Stimulated activated CD4-positive, alpha-beta T cell treated with anti-CD3 and anti-CD28 coated beads, Interleukin-1b, Interleukin-23, amount 100 ng/mL, for 1 hour (primary cell): ENCODE data around the gene SPAG17.

Experiments
- DNase-seq, 2 donors: peaks; one replicate each; pipeline ENCODE4 v3.0.0-alpha.2; 2020; ENCODE audit warnings: low read depth in 2 of 2

The SPAG17 gene

DNA sequence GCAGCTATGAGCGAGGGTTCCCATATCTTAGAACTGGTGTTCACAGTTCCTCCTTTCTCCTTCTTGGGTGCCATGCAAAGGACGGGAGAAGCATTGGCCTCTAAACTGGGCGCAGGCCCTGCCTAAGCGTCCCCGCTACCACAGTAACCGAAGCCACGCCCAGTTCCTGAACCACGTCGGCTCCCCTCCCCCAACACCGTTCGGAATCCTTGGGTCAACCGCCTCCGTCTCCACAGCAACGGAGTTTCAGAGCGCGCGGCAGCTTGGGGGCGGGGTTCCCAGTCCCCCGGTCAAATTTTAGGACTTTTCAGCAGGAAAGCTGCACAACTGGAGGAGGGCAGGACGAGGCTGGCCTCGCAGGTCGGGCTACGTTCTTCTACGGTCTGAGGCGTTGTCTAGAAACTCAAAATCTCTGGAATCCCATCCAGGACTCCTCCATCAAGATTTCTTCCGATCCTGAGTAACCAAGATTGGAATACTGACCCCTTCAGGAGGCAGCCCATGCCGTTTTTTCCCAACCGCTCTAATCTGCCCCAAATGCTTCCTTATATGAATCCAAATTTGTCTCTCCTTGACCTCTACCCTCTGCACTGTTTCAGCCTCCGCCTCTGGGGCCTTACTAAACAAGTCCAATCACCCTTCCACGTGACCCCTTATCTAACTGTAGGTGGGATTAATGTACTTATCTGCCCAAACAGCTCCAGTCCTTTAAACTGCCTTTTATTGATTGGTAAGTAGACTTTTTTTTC lies at the start of gene SPAG17:
Gene SPAG17, minus strand, starts transcription at position 145 of the 749 bp plus-strand sequence. Its CDS starts 71 bp downstream, at position 74.
- no peak for DNase-seq

GRCh38 chr1:118225471-118225870 lies 40.4 kb upstream of the SPAG17 start:
- no peak for DNase-seq

DNA sequence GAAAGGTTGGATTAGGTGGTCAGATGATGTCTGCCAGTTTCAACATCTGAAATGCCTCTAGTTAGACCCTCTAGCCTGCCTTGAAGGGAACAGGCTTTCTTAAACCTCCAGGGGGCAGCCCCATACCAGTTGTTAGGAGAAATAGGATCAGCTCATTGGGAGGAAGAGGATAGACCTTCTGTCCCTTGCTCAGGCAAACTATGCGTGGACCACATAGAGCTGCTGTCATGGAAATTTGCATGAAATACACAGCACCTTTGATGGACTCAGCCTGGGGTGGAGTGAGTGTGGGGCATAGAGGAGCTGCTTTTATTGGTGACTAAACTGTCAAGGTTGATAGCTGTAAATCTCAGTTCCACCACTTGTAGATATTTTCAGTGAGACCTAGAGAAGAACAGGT lies 38.4 kb upstream of the SPAG17 start:
- DNase-seq: no peak

DNA sequence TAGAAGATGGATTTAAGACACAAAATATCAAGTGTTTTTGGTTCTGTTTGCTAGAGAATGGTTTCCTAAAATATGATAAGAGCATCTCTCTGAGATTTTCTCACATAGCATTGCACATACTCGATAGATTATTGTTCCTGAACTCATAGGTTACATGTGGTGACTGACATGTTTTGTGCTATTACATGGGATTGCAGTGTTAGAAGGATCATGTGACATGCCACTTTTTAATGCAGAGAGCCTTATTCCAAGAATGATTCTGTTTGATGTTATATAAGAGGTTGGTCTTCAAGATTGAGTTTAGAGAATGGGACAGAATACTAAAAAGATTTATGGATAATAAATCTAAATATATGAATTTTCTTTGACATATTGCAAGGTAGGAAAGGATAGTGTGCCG lies 34.4 kb upstream of the SPAG17 start:
- DNase-seq: no peak

DNA sequence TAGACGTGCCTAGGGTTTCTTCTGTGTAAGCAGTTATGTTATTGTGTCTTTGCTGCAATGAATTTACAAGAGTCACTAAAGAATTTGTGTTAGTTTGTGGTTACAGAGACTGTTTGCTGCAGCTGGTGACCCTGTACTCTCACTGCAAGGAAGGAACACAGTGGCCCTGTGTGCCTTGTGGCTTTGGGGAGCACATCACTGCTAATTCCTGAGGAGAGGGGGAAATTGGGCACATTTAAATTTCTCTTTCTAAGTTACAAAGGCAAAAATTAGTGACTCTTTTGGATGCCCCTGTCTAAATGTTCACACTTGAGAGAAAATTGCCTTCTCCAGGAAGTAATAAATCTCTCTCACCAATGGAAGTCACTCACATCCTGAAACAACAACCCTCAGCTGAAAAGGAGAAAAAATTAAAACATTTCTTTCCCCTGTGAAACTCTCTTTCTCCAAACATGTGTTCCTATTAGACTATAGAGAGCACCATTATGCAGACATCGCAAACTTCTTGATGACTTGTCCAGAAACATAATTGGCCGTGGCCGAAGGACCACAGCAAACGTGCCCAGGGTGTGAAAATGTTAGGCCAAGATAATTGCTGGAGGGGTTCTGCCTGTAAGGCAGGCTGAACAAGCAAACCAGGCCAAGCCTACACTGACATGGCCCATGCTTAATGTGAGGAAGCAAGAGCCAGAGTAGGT lies 32.3 kb upstream of the SPAG17 start:
- DNase-seq: no peak

- DNase-seq: no peak
Observed at GRCh38 chr1:118214866-118215265, 29.8 kb upstream of the SPAG17 start.

DNA sequence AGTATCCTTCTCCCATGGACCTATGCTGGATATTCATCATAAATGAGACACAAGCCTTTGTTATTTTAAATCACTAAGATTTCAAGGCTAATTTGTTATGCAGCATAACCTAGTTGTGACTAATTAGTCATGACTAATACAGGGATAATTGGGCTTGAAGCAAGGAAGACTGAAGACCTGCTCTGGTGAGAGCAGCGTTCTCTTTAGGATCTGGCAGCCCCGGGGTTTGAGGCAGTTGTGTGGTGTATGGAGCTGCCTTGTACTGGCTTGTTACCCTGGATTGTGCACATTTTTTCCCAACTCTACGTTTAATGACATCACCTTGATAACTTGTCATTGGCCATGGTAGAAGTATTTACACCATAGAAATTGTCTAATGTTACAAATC lies 25.7 kb upstream of the SPAG17 start:
- no peak for DNase-seq

DNA sequence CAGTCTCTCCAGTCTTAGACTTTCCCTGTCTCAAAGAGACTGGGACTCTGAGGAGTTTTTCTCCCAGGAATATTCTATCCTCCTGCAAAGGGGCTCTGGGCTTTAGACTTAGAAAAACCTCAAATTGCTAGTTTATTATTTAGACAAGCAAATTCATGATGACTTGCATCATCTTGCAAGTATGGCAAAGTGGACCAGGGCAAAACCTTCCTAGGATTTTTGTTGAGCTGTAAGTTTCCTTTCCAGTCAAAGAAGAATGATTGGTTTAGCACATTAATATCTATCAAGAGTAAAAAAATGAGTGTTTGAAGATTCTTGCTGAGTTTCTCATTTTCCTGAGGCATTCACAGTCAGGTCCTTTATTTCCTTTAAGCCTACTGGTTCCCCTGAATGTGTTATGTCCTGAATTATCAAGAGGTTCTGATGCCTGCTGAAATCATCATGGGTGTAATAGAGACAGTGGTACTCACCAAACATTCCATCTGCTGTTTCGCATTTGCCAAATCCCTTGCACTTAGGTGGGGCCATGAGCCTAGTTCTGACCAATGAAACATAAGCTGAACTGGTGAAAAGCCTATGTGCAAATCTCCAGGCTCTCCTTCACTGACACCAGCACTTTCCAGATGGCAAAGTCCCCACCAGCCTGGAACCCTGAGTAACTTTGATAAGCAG lies 25.2 kb upstream of the SPAG17 start:
- DNase-seq: no peak

DNA sequence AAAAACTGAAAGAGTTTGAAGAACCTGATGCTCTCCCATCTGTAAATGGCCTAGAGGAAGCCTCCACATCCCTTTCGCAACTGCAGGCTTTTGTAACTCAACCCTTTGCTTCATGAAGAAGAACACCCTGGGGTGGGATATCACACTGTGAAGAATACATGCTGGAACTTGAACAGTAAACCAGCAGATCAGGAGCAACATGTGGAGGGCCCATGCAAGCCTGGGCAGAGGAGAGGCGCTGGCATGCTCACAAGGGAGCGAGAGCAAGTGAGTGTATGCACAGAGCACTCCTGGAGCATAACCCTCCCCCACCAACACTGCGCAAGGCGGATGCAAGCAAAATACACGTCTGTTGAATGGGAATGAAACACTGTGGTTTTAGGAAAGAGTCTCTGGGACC lies 24.6 kb upstream of the SPAG17 start:
- no peak for DNase-seq

DNA sequence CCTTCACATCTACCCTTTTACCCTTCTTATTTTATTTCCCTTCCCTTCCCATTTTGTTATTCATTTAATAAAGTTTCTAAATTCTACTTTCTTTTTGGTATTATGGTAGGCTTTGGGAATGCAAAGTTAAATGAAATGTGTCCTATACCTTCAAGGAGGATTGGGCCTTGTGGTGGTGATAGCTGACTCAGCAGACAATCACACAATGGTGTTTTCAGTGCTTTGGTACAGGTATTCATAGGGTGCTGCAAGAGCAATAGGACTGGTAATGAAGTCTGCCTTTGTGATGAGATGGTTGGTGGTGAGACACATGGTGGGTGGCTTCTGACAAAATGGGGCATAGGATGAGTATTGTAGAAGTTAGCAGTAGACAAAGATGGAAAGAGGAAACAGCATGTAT lies 21.9 kb upstream of the SPAG17 start:
- no peak for DNase-seq

DNA sequence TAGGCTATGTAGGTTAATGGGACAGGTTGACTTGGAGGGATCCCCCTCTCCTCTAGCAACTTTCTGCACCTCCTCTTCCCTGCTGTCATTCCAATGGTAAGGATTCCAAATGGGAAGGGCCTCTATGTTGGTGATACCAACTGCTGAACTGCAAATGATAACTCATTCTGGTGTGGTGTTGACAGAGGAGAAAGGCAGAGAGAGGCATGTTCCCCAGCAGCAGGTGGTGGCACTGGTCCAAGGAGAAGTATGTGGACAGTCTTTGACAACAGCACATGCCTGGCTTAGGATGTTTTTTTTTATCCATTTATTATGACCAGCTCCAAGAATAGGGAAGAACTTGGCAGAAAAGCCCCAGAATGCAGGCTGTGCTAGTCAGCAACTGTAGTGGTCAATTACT lies 19.6 kb upstream of the SPAG17 start:
- no peak for DNase-seq

- no peak for DNase-seq
Observed at GRCh38 chr1:118204105-118204504, 19.1 kb upstream of the SPAG17 start.

GRCh38 chr1:118202076-118202608 lies 17.1 kb upstream of the SPAG17 start:
- no peak for DNase-seq

GRCh38 chr1:118201524-118201923 lies 16.5 kb upstream of the SPAG17 start:
- no peak for DNase-seq

GRCh38 chr1:118200836-118201235 lies 15.8 kb upstream of the SPAG17 start:
- DNase-seq: no peak

GRCh38 chr1:118190561-118190960 lies 5.5 kb upstream of the SPAG17 start:
- no peak for DNase-seq

DNA sequence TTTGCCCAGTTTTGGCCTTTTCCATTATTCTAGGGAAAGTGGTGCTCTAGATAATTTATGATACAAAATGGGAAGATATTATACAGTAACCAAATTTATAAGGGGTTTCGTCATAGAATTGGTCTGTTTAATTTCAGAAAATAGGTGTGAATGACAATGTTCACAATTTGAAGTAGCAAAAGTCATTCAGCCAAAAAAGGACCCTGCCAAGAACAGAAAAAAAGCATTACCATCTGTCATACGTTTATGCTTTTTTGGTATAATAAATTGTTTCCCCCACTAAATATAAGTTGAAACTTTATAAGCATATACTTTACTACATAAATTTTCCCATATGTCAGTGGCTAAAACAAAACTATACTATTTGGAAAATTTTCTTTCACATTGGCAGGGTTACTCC lies 4.5 kb upstream of the SPAG17 start:
- DNase-seq: no peak

DNA sequence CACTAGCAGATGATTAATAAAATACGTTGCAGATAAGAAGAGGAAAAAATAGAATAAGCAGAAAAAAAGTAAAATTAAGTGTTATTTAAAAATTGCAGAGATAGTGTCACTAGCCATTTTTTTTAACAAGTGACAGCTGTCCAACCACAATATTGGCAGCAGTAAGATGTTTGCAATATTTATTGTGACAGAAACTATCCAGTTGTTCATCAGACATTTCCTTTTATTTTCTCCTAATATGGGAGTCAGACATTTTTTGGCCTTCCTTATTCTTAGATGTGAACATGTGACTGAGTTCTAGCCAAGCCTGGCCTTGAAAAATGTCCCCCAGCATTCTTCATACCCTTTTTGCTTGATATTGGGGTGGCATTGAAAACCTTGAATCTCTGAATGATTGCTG lies 3.4 kb upstream of the SPAG17 start:
- DNase-seq: no peak

DNA sequence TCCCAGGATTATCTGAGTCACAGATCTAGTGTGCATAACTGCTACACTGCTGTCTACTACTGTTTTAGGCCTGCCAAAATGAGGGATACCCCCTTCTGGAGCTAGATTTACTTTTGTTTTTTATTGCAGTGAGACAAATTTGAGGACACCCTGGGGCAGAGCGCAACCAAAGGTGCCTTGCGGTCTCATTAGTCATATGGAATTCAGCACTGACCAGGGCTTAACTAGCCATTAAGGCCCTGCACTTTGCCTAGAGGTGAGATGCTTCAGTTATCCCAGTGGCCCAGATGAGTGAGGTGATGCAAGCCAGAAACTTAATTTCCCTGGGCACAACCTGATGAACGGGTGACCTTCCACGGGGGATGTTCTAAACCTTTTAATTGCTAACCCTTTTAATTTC lies 998 bp upstream of the SPAG17 start:
- no peak for DNase-seq

GRCh38 chr1:118184739-118185083 lies 317 bp downstream of the SPAG17 start:
- DNase-seq: no peak

DNA sequence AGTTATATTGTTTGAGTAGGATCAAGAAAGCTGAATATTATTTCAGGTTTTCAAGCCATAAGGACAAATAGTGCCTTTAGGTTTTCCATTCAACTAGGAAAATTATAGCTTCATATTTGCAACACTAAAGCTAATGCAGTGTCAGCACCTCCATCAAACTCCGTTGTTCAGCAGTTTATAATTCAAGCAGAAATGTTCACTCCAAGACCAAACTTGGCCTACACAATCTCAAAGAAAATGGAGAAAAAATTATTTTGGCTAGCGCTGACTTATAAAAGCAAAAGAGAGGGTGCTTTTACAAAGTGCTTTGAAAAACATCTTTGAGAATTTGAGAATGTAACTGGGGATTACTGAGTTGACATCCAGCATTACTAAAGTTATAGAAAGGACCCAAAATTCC lies 1.4 kb downstream of the SPAG17 start:
- DNase-seq: no peak

- DNase-seq: no peak
Observed at GRCh38 chr1:118177998-118178397, 7.0 kb downstream of the SPAG17 start.

DNA sequence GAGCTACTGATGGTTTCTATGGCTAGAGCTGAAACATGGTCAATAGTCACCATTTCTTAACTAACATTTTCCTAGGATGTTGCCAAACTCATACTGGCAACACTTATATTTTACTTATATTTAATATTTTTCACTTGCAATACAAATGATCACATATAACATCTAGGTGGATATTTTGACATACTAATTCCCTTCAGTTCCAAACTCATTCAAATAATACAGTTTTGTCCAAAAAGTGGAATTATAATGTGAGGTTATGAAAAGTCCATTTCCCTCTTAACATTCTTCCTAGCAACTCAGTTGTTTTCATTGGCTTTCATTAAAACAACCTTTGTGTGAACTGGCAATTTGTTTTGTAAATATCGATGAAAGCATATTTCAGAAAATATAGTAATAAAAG lies 16.0 kb downstream of the SPAG17 start:
- DNase-seq: no peak
